PC-3 (cell line): ENCODE results near the gene RNF150. TPM values are rescaled to one million over a fixed set of nuclear protein-coding genes. Genes with fewer than 3 reads are reported as not detected.

Source experiments
- ATAC-seq: fragments of 200-7000 bp; cut with Tn5 transposase; 2 replicates; pipeline ENCODE4 v1.9.1; 2020; ENCODE audit warnings: mild to moderate bottlenecking, moderate library complexity
- BruUV-seq: library from RNA; stranded (reverse); fragments of 400-500 nt; replicated peaks from 2 replicates; lab custom pipeline; 2021; lab: Mats Ljungman, UMichigan
- CTCF ChIA-PET: fragments of 300-600 bp; sonication (Branson Sonifier 250); formaldehyde crosslinking; loops from one replicate; lab custom pipeline; 2022; ENCODE audit warnings: antibody characterized with exemption; lab: Charles Lee
- POLR2A ChIA-PET: fragments of 300-600 bp; sonication (Branson Sonifier 250); formaldehyde crosslinking; loops from one replicate; lab custom pipeline; 2022; ENCODE audit warnings: antibody characterized with exemption; ENCODE audit not compliant: unreplicated experiment; lab: Charles Lee
- DNase-seq: peaks from one replicate; pipeline ENCODE4 v3.0.0-alpha.2; 2015
- H2AFZ ChIP-seq: fragments of 300-600 bp; sonication (generic); 2 replicates; pipeline ENCODE4 v1.6.0; 2016; ENCODE audit warnings: antibody characterized with exemption, low read length
- H3F3A ChIP-seq: fragments of 300-600 bp; sonication (generic); one replicate; pipeline ENCODE4 v1.6.0; 2017; ENCODE audit warnings: antibody characterized with exemption, low read length, control low read depth, mild to moderate bottlenecking; ENCODE audit not compliant: unreplicated experiment
- H3K27ac ChIP-seq: fragments of 300-600 bp; sonication (generic); 2 replicates; pipeline ENCODE4 v1.5.1; 2016; ENCODE audit warnings: mild to moderate bottlenecking, low read length
- H3K27me3 ChIP-seq: fragments of 300-600 bp; sonication (generic); 2 replicates; pipeline ENCODE4 v1.6.1; 2016; ENCODE audit warnings: low read length, mixed read lengths
- H3K36me3 ChIP-seq: fragments of 300-600 bp; sonication (generic); 2 replicates; pipeline ENCODE4 v1.6.1; 2016; ENCODE audit warnings: low read depth, mixed run types, low read length, mixed read lengths
- H3K4me1 ChIP-seq: fragments of 300-600 bp; sonication (generic); 2 replicates; pipeline ENCODE4 v1.5.1; 2016; ENCODE audit warnings: low read length; ENCODE audit not compliant: insufficient read depth
- H3K4me2 ChIP-seq: fragments of 300-600 bp; sonication (generic); 2 replicates; pipeline ENCODE4 v1.6.0; 2016; ENCODE audit warnings: low read length
- H3K4me3 ChIP-seq: fragments of 300-600 bp; sonication (generic); 2 replicates; pipeline ENCODE4 v1.5.1; 2016; ENCODE audit warnings: mild to moderate bottlenecking, low read length, mixed read lengths
- H3K79me2 ChIP-seq: fragments of 300-600 bp; sonication (generic); 2 replicates; pipeline ENCODE4 v1.6.1; 2017; ENCODE audit warnings: low read length, mixed read lengths
- H3K9ac ChIP-seq: fragments of 300-600 bp; sonication (generic); 2 replicates; pipeline ENCODE4 v1.6.0; 2016; ENCODE audit warnings: mild to moderate bottlenecking, low read length
- H3K9me2 ChIP-seq: fragments of 300-600 bp; sonication (generic); replicated peaks from 2 replicates; pipeline ENCODE4 v1.6.1; 2016; ENCODE audit warnings: mixed run types, low read length, mixed read lengths
- H3K9me3 ChIP-seq: fragments of 300-600 bp; sonication (generic); 2 replicates; pipeline ENCODE4 v1.6.1; 2016; ENCODE audit warnings: low read length, mixed read lengths
- H4K20me1 ChIP-seq: fragments of 300-600 bp; sonication (generic); 2 replicates; pipeline ENCODE4 v1.6.1; 2016; ENCODE audit warnings: low read length, mixed read lengths
- EZH2 ChIP-seq: fragments of 300-600 bp; sonication (generic); IDR thresholded peaks from one replicate; pipeline ENCODE4 v1.6.1; 2017; ENCODE audit warnings: antibody characterized with exemption, mild to moderate bottlenecking, low read length; ENCODE audit not compliant: unreplicated experiment
- EZH2phosphoT487 ChIP-seq: fragments of 300-600 bp; sonication (generic); IDR thresholded peaks from 2 replicates; pipeline ENCODE4 v1.6.1; 2018; ENCODE audit warnings: mild to moderate bottlenecking, antibody characterized with exemption, low read length, borderline replicate concordance
- intact Hi-C: fragments of 100-400 bp; cut with micrococcal nuclease; formaldehyde crosslinking; loops from 2 replicates; pipeline ENCODE4 v1.9.0; 2023
- total RNA-seq: library from RNA; depleted of rRNA; stranded (reverse); fragments of >200 nt; gene quantifications from 2 replicates; pipeline ENCODE4 v1.2.3, GENCODE V29; 2014
- TF ChIP-seq, protein P1 (sequence below): fragments of 300-600 bp; sonication (generic); conservative IDR thresholded peaks from 2 replicates; pipeline ENCODE4 v1.5.1; 2017; ENCODE audit warnings: antibody characterized with exemption, low read depth, mild to moderate bottlenecking, low read length

RNF150 gene
- total RNA-seq, 1 experiment from 2014 or later = 0.55 TPM

DNA sequence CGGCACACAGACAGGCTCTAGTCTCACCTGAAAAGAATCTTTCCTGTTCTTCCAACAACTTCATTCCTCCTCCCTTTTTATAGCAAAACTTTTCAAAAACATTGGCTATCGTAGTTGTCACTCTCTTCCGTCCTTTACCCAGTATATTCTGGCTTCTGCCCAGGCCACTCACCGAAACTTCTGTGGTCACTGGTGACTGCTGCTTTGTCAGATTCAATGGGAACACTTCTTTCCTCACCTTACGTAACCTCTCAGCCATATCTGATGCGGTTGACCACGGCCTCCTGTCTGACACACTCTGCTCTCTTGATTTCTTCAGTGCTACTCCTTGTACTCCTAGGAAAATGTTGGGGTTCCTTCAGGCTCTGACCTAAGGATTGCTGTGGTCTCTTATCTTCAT is 9.2 kb upstream of the RNF150 start:
- no peak overlapping the region for H3K27ac ChIP-seq
- H4K20me1 ChIP-seq = no peaks in the 10 kb centered on the region
- DNase-seq (peak; percentile 73), ATAC-seq (no peak)
- ChIA-PET CTCF (no interaction called here), POLR2A (no interaction called here)
- no TSS peak for BruUV-seq
- H3K4me2 ChIP-seq = peak overlapping the region; percentile 19; the same call in 1 of the 2 replicates
- H3K36me3 ChIP-seq = no peaks in the 10 kb centered on the region
- H3K9me3 ChIP-seq = no peaks in the 10 kb centered on the region
- no peaks in the 10 kb centered on the region for H3K9me2 ChIP-seq
- peak overlapping the region; percentile 29; the same call in 1 of the 2 replicates for H2AFZ ChIP-seq
- H3K9ac ChIP-seq = no peak overlapping the region
- TF ChIP-seq EZH2phosphoT487 = no peak
- TF ChIP-seq, protein P1, sequence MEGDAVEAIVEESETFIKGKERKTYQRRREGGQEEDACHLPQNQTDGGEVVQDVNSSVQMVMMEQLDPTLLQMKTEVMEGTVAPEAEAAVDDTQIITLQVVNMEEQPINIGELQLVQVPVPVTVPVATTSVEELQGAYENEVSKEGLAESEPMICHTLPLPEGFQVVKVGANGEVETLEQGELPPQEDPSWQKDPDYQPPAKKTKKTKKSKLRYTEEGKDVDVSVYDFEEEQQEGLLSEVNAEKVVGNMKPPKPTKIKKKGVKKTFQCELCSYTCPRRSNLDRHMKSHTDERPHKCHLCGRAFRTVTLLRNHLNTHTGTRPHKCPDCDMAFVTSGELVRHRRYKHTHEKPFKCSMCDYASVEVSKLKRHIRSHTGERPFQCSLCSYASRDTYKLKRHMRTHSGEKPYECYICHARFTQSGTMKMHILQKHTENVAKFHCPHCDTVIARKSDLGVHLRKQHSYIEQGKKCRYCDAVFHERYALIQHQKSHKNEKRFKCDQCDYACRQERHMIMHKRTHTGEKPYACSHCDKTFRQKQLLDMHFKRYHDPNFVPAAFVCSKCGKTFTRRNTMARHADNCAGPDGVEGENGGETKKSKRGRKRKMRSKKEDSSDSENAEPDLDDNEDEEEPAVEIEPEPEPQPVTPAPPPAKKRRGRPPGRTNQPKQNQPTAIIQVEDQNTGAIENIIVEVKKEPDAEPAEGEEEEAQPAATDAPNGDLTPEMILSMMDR = no peak
- TF ChIP-seq EZH2 = no peak
- H3K79me2 ChIP-seq = no peaks in the 10 kb centered on the region
- peaks cover 21% of the 10 kb centered on the region for H3K27me3 ChIP-seq
- H3K4me3 ChIP-seq = no peak overlapping the region
- peaks cover 4% of the 10 kb centered on the region; the same call in 1 of the 2 replicates for H3K4me1 ChIP-seq
- no peaks in the 10 kb centered on the region for H3F3A ChIP-seq
- intact Hi-C loops = no loop called here

DNA sequence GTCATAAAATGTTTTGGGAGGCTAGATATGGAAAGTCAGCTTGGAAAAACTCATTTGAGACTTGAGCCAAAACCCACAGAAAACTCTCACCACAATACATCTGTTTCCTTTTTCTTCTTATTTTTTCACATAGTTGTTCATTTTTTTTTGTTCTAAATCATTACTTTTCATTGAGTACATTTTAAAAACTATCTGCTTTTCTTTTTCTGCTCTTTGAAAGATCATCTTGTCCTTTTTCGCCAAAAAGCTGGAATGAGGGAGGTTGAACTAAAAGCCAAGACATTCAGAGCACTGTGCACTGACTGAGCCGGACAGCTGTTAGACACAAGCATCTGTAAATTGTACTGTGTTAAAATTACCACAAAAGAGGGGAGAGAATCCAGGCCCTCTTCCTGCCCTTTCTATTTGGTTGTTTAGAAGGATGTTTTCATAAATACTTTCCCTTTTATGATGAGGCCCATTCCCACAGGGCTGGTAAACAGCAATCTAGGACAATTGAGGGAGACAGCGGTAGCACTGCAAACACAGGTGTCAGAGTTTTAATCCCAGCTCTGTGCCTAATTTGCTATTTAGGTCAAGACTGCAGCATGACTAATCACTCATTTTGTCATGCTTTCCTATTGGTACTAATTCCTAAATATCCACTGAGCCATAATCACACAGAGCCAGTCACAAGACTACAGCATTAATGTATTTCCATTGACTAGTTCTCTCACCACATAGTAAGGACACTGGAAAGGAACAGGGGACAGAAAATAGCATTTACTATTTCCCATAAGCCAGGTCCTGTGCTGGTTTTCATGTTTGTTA is 7.3 kb upstream of the RNF150 start:
- H3K9me3 ChIP-seq = no peaks in the 10 kb centered on the region
- no peak overlapping the region for H2AFZ ChIP-seq
- ATAC-seq (no peak), DNase-seq (no peak)
- no peaks in the 10 kb centered on the region for H3K9me2 ChIP-seq
- H3K27ac ChIP-seq = no peak overlapping the region
- intact Hi-C loops = no loop called here
- peaks cover 4% of the 10 kb centered on the region; the same call in 1 of the 2 replicates for H3K4me1 ChIP-seq
- no peaks in the 10 kb centered on the region for H3F3A ChIP-seq
- H3K27me3 ChIP-seq = peaks cover 40% of the 10 kb centered on the region
- TF ChIP-seq EZH2 = no peak
- TF ChIP-seq, protein P1 = no peak
- TF ChIP-seq EZH2phosphoT487 = no peak
- no peak overlapping the region for H3K4me3 ChIP-seq
- no peak overlapping the region for H3K9ac ChIP-seq
- H3K4me2 ChIP-seq = no peak overlapping the region
- no peaks in the 10 kb centered on the region for H3K79me2 ChIP-seq
- no TSS peak for BruUV-seq
- no peaks in the 10 kb centered on the region for H4K20me1 ChIP-seq
- CTCF ChIA-PET = no interaction called here
- no peaks in the 10 kb centered on the region for H3K36me3 ChIP-seq
- POLR2A ChIA-PET = no interaction called here
